HUES48 (cell line): ENCODE results near the gene ZNHIT2.
A peak's percentile ranks its signal among the peaks of the same experiment; 100 is the strongest.

Source experiments
- H3K27ac ChIP-seq: one replicate; pipeline ENCODE4 v1.7.0; 2013; ENCODE audit warnings: low read depth, low read length, inconsistent platforms
- H3K27me3 ChIP-seq: 2 replicates; pipeline ENCODE4 v1.6.1; 2013; ENCODE audit warnings: mild to moderate bottlenecking, low read length; ENCODE audit not compliant: control insufficient read depth, insufficient read depth
- H3K36me3 ChIP-seq: 2 replicates; pipeline ENCODE4 v1.6.1; 2013; ENCODE audit warnings: low read length; ENCODE audit not compliant: control insufficient read depth, insufficient read depth
- H3K4me1 ChIP-seq: 2 replicates; pipeline ENCODE4 v1.6.1; 2013; ENCODE audit warnings: mild to moderate bottlenecking, low read length; ENCODE audit not compliant: control insufficient read depth, insufficient read depth
- H3K4me3 ChIP-seq: 2 replicates; pipeline ENCODE4 v1.5.1; 2013; ENCODE audit warnings: mild to moderate bottlenecking, low read depth, low read length
- H3K9ac ChIP-seq: 2 replicates; pipeline ENCODE4 v1.6.1; 2013; ENCODE audit warnings: mild to moderate bottlenecking, low read depth, low read length, moderate library complexity
- H3K9me3 ChIP-seq: 2 replicates; pipeline ENCODE4 v1.6.1; 2013; ENCODE audit warnings: low read length; ENCODE audit not compliant: control insufficient read depth, insufficient read depth

Gene ZNHIT2

GRCh38 chr11:65095974-65096806 lies 21.3 kb downstream of the ZNHIT2 start, which contains the start of gene VPS51:
Gene VPS51 (plus strand): TSS chr11:65096214. CDS start chr11:65096251, 37 bp downstream.
- no peaks in the 10 kb centered on the region for H3K27me3 ChIP-seq
- H3K9me3 ChIP-seq = no peaks in the 10 kb centered on the region
- H3K27ac ChIP-seq = peak within 1 kb of the TSS; percentile 88
- H3K4me1 ChIP-seq = peaks cover 3% of the 10 kb centered on the region; the same call in 1 of the 2 replicates
- H3K4me3 ChIP-seq = peak within 1 kb of the TSS; percentile 86
- H3K36me3 ChIP-seq = peaks cover 13% of the 10 kb centered on the region
- H3K9ac ChIP-seq = peak within 1 kb of the TSS; percentile 80

GRCh38 chr11:65095427-65095826 lies 22.1 kb downstream of the ZNHIT2 start:
- H3K4me1 ChIP-seq = peaks cover 3% of the 10 kb centered on the region; the same call in 1 of the 2 replicates
- H3K9me3 ChIP-seq = no peaks in the 10 kb centered on the region
- peak overlapping the region; percentile 86; the same call in 1 of the 2 replicates for H3K4me3 ChIP-seq
- peaks cover 13% of the 10 kb centered on the region for H3K36me3 ChIP-seq
- H3K27ac ChIP-seq = no peak overlapping the region
- no peaks in the 10 kb centered on the region for H3K27me3 ChIP-seq
- 0 out of 2 replicates have a peak overlapping the region, but pooled peaks have one; percentile 14 for H3K9ac ChIP-seq

GRCh38 chr11:65090628-65091027 lies 26.9 kb downstream of the ZNHIT2 start:
- Histone ChIP-seq H3K36me3 (peaks cover 19% of the 10 kb centered on the region), H3K9me3 (no peaks in the 10 kb centered on the region), H3K4me3 (no peak overlapping the region), H3K27me3 (no peaks in the 10 kb centered on the region), H3K4me1 (peaks cover 1% of the 10 kb centered on the region; the same call in 1 of the 2 replicates), H3K27ac (no peak overlapping the region), H3K9ac (no peak overlapping the region)

GRCh38 chr11:65089621-65090020 lies 27.9 kb downstream of the ZNHIT2 start:
- H3K4me3 ChIP-seq = no peak overlapping the region
- no peak overlapping the region for H3K27ac ChIP-seq
- H3K4me1 ChIP-seq = no peaks in the 10 kb centered on the region
- H3K36me3 ChIP-seq = peaks cover 23% of the 10 kb centered on the region
- no peak overlapping the region for H3K9ac ChIP-seq
- no peaks in the 10 kb centered on the region for H3K27me3 ChIP-seq
- no peaks in the 10 kb centered on the region for H3K9me3 ChIP-seq

GRCh38 chr11:65087827-65088226 lies 29.7 kb downstream of the ZNHIT2 start:
- Histone ChIP-seq H3K36me3 (peaks cover 23% of the 10 kb centered on the region), H3K4me1 (peaks cover 4% of the 10 kb centered on the region), H3K27ac (no peak overlapping the region), H3K4me3 (no peak overlapping the region), H3K27me3 (no peaks in the 10 kb centered on the region), H3K9ac (no peak overlapping the region), H3K9me3 (no peaks in the 10 kb centered on the region)

- Histone ChIP-seq H3K9ac (no peak overlapping the region), H3K4me1 (peaks cover 6% of the 10 kb centered on the region), H3K9me3 (no peaks in the 10 kb centered on the region), H3K27me3 (no peaks in the 10 kb centered on the region), H3K27ac (no peak overlapping the region), H3K36me3 (peaks cover 24% of the 10 kb centered on the region), H3K4me3 (no peak overlapping the region)
These were observed 30.3 kb downstream of the ZNHIT2 start for GRCh38 chr11:65087216-65087615.

- Histone ChIP-seq H3K9me3 (no peaks in the 10 kb centered on the region), H3K4me1 (peaks cover 6% of the 10 kb centered on the region), H3K4me3 (no peak overlapping the region), H3K27ac (no peak overlapping the region), H3K36me3 (peaks cover 28% of the 10 kb centered on the region), H3K27me3 (no peaks in the 10 kb centered on the region), H3K9ac (no peak overlapping the region)
These were observed 30.7 kb downstream of the ZNHIT2 start for GRCh38 chr11:65086809-65087208.

GRCh38 chr11:65085446-65085845 lies 32.1 kb downstream of the ZNHIT2 start:
- Histone ChIP-seq H3K4me3 (no peak overlapping the region), H3K27me3 (no peaks in the 10 kb centered on the region), H3K9ac (no peak overlapping the region), H3K36me3 (peaks cover 40% of the 10 kb centered on the region), H3K9me3 (no peaks in the 10 kb centered on the region), H3K4me1 (peaks cover 6% of the 10 kb centered on the region), H3K27ac (no peak overlapping the region)

GRCh38 chr11:65084598-65085375 lies 32.7 kb downstream of the ZNHIT2 start:
- Histone ChIP-seq H3K4me1 (peaks cover 6% of the 10 kb centered on the region), H3K9me3 (no peaks in the 10 kb centered on the region), H3K27ac (peak overlapping the region; percentile 97), H3K4me3 (peak overlapping the region; percentile 99), H3K27me3 (no peaks in the 10 kb centered on the region), H3K36me3 (peaks cover 45% of the 10 kb centered on the region), H3K9ac (peak overlapping the region; percentile 79)

GRCh38 chr11:65083834-65084597 lies 33.5 kb downstream of the ZNHIT2 start, which contains the start of the genes CDCA5 and ZFPL1:
Gene CDCA5 (minus strand): TSS chr11:65084040. CDS start chr11:65083978, 62 bp downstream.
Gene ZFPL1 (plus strand): TSS chr11:65084222. CDS start chr11:65084699, 477 bp downstream.
- no peaks in the 10 kb centered on the region for H3K9me3 ChIP-seq
- H3K4me3 ChIP-seq = peak within 1 kb of the TSS; percentile 99
- peak within 1 kb of the TSS; percentile 97 for H3K27ac ChIP-seq
- H3K9ac ChIP-seq = peak within 1 kb of the TSS; percentile 95
- H3K27me3 ChIP-seq = no peaks in the 10 kb centered on the region
- peaks cover 6% of the 10 kb centered on the region for H3K4me1 ChIP-seq
- H3K36me3 ChIP-seq = peaks cover 48% of the 10 kb centered on the region
